C1 segment of cervical spinal cord (tissue), 14 donors: ENCODE data around the gene LRP1B.
"Not testable (repeated sequence)": the region's sequence is repeated elsewhere in the genome, so short reads cannot be mapped to it uniquely, and the experiment has no call there.

Source experiments
- DNase-seq, 14 donors: peaks; one replicate each; lab custom pipeline; 2025; lab: John Stamatoyannopoulos, UW

Gene LRP1B

DNA sequence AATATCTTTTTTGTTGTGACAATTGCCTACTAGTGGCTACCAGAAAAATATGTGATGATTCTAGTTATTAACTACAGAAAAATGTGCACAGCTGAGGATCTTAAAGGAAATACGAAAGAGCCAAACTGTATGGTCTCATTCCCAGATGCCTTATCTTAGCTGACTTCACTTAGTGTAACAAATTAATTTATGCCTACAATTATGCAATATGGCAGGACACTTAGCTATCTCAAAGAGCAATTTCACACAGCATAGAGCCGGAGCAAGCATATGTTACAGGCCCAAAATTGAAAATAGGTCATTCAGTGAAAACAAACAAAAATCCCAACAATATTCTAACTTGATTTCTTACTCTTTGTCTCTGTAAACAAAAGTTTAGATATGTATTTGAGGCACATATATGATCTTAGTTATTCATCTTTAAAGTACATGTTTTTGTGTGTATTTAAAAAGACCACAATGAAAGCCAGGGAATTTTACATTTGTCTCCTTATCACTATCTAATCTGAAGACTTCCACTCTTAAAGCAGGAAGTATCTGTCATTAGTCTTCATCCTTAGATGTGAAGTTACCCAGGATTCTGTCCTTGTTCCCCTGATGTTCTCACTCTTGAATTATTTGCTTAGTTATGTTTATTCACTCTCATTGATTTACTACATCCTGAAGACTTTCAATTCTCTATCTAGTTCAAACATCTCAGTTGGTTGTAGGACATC is 1771.6 kb downstream of the LRP1B start:
- DNase-seq: no peak

DNA sequence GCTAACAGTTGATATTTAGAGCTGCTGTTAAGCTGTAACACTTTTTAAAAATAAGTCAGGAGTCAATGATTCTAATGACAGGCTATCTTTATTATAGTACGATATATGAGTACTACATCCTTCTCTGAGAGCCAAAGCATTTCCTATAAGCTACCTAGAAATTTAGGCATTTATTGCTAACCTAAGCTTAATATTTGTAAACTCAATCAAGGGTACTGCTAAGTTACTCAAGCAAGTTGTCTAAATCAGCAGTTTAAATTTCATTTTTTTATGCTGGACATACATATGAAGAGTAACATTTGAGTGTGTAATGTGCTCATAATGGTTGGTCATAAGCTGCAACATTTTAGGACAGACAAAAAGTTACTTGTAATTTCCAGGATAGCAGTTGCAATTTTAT is 1774.1 kb downstream of the LRP1B start:
- DNase-seq: no peak

DNA sequence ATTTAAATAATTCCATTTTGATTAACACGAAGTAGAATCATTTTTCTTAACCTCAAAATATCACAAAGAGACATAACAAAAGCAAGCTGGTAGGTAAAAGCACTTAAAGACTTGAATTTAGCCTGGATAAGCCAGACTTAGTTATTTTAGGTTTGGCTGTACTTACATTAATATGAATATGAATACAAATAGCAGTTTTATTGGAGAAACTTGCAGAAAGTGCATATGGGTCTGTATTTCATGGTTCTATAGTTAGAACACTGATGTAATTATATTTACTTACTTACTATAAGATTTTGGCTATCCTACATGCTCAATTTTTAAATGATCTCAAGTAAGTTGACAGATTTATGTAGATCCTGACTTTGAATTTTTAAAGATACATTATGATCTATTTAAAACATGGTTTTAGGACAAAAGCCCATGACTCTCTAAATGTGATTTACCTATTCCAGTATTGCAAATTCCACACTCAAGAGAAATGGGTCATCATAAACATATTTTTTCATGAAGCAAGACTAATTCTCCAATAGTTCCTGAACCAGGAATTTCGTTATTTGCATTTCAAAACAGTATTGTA is 1775.2 kb downstream of the LRP1B start:
- no peak for DNase-seq

DNA sequence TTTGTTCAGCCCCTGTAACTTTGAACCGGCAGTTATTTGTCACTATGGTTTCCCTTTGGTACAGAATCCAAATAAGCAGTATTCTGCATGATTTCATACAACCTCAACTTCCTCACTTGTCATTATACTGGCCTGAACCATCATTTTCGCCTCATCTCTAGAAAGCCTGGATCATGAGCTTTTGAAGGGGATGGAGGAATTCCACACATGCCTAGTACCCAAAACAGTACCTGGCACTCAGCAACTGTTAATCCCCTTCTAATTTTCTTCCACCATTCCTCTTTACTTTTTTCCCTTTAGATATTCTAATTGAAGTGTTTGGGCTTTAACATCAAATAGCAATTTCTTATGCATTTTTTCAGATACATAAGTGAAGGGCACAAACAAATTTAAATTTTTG is 1776.3 kb downstream of the LRP1B start:
- DNase-seq: no peak

DNA sequence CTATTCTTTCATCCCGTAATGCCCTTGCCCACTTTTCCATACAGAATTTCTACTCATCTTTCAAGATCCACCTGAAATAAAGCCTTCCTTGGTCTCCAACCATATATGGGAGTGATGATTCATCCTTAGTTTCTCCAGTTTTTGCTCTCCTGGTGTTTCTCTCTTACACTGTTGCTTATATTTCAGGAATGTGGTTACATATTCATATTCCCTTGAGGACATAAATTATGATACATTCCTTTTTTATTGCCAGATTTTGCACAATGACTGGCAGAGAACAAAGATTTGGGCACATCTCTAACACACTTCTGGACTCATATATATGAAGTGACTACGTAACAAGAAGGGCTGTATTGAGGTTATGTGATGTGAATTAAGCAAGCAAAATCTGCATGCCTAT is 1777.3 kb downstream of the LRP1B start:
- DNase-seq: no peak

DNA sequence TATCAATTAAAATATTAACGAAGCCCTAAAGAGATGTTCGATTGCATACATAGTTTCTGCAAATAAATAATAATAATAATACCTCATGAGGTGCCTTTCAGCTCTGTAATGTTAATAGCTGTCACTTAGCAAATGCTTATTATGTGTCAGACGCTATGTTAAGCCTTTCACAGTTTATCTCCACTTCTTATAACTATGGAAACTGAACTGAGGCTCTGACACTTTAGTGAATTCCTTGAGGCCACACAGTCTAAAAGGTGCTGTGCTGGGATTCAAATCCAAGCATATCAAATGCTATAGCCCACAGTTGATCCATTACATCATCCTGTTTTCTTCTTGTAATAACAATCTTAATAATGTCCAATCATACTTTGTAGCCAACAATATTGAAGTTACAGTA is 1779.1 kb downstream of the LRP1B start:
- DNase-seq: no peak

DNA sequence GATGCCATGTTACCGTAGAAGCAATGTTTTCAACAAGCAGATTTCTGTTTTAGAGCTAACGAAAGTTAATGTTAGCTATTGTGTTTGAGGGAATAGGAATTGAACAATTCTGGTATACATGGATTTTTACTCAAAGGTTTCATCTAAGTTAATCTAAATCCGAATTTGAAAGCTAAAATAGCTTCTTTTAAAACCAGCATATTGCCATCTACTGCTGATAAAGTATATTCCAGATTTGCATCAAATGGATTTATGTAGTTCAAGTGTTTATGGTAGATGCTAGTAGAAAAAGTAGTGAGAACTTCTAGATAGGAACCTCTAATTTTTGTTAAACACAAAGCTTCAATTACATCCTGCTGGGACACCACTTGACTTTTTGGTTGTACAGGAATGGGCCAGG is 1781.1 kb downstream of the LRP1B start:
- no peak for DNase-seq

DNA sequence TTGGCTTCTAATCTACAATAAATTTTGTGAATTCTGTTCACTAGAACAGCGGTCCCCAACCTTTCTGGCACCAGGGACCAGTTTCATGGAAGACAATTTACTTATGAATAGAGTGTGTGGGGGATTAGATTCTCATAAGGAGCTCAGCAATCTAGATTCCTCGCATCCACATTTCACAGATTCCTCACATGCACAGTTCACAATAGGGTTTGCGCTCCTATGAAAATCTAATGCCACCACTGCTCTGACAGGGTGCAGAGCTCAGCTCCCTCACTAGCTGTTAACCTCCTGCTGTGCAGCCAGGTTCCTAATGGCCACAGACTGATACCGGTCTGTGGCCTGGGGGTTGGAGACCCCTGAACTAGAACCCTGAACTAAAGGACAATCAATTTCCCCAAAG is 1782.0 kb downstream of the LRP1B start:
- DNase-seq: no peak

DNA sequence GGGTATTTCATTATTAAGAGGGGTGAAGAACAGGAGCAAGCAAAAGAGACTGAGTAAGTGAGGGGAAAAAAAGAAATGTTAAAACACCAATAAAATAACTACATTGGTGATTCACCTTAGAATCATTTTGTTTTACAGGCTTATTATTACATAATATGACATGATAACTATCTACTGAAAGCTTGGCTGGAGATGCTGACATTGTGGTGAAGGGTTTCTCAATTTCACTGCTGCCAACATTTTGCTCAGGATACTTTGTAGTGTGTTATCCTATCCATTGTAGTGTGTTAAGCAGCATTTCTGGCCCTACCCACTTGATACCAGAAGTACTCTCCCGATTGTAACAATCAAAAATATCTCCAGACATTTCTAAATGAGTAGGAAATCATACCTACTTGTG is 1786.0 kb downstream of the LRP1B start:
- DNase-seq: no peak

DNA sequence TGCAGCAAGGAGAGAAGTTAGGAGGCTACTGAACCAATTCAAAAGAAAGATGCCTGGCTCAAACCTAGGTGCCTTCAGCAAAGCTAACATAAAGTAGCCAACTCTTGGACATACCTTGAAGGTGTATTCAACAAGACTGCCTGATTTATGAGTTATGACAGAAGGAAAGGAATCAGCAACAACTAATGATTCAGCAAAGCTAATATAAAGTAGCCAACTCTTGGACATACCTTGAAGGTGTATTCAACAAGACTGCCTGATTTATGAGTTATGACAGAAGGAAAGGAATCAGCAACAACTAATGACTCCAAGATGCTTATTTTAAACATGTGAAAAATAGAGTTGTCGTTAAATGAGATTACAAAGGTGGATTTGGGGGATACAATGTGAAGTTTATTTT is 1786.5 kb downstream of the LRP1B start:
- not testable (repeated sequence) for DNase-seq

DNA sequence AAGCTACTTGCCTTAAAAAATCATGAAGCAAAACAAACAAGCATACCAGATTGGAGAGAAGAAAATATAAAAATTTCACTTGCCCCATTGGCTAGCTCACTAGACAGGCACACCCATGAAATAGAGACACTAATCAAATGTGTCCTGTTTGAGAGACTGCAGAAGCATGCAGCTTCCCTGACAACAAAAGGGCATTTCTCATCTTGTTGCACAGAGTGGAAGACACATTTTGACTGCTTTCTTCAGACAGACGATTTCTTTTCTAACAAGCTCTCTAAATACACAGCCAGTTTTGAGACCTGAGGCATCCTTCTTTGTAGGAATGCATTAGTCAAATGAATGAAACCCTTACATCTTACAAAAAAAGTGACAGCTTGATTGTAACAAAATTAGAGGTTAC is 1792.0 kb downstream of the LRP1B start:
- DNase-seq: no peak

DNA sequence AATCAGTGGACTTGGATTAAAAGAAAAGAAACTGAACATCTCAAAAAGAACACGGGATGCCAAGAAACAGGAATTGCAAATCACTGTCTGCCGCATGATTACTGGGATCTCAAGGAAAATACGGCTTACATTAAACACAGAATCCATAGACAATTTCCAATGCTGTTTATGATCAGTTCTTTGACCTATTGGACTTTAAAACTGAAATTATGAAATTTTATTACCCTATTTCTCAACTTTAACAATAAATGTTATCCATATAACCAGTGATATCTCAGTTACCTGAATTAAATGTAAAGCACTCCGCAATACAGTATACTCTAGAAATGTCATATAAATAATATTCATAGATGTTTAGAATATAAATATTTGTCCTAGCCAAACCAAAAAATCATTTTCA is 1793.8 kb downstream of the LRP1B start:
- DNase-seq: no peak

DNA sequence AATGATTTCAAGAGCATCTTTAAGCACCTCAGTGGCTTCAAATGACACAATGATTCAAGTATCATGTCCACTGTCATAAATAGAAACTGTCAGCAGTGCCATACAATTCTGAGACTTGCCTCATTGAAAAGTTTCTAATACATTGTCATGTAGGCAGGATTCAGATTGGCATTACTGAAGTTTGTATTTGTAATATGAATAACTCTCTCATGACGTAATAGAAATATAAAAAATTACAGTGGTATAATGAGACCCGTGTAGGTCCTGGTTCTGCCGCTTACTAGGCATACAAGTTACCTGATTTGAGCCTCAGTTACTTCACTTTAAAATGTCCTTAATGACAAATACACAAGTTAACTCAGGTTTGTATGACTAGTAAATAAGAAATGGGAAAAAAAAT is 1814.5 kb downstream of the LRP1B start:
- DNase-seq: no peak

DNA sequence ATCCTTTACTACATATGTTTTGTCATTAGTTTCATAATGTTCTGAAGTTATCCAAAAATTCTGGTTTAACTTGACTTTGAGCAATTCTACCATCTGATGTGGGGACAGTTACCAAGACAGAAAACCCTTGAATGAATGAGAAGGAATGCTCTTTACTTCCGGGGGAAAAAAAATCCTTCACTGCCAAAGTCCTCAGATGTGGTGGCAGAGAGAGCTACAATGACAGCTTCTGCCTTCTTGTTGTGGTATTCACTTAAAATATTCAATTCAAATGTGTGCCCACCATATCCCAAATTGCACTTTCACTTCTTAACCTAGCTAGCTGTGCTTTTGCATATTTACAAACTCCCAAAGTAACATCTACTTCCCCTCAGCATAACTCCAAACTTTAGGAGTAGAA is 1818.9 kb downstream of the LRP1B start:
- DNase-seq: no peak

DNA sequence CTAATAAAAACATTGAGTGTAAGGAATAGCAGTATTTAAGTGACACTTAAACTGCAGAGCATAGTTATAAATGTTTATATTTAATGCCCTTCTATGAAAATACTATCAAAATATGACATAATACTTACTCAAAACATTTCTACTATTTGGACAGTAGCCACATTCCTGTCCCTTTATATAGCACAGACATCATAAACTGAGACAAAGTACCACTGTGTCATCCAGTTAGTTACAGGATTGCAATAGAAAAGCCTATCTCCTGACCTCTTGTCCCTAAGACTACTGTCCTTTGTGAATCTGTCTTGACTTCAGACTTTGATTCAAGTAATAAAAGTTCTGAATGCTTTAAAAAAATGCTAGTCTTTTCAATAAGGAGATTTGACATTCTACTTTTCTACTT is 1822.1 kb downstream of the LRP1B start:
- DNase-seq: no peak

DNA sequence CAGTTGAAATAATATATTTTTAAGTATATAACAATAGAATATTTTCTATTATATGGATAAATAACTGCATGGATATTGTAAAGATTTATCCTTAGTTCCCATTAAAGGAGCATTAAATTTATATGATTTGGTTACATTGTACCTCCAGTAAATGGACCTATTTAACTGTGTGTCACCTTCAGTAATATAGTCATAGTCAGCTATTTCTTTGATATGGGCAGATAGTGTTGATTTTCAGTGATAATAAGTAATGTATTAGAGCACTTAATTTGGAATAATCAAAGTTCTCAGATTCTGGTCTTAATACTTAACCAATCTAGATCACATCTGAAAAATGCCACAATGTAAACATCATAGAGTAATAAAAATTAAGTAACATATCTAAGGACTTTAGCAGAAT is 1823.3 kb downstream of the LRP1B start:
- DNase-seq: no peak

DNA sequence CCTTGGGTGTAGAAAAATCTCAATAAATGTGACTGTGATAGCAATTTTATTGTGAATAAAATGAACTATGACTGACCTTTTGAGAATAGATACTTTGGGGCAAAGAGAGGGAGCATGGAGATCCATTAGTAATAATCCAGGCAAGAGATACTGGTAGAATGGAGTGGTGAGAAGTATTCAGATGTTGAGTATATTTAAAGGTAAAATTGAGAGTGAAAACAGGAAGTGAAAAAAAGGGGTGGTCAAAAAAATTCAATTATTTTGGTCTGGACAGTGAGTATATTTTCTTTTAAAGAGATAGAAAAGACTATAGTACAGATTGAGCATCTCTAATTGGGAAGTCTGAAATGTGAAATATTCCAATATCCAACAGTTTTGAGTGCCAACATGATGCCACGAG is 1835.0 kb downstream of the LRP1B start:
- DNase-seq: no peak

DNA sequence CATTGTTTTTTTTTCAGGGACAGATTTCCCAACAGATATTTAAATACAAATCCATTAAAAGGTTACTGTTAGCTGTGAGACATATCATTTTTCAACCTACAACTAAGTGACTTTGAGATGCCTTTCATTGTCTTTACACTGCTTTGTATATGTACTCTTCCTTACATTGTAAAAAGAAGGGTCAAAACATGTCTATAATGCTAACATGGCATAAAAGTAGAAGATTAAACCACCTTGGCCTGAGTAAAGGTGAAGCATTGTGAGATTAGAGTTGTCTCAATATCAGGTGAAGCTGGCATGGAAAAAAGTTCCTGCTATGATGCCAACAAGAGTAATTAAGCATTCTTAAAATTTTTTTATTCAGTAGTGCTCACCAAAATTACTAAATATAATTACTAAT is 1842.1 kb downstream of the LRP1B start:
- no peak for DNase-seq

DNA sequence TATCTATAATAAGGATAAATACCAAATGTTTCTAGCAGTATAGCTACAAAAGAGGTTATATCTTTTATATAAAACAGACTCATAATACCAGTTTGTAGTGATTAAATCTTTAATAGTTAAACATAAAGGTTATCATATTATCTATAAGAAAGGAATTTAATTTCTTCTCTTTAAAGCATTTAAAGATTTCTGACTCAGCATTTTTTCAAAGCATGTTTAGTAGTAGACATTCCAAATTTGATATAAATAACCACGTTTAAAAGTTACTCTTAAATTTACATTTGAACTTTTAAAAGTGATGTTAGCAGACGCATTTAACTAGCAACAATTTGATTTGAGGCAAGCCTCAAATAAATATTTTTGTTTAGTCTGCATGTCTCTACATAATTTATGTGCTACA is 1842.6 kb downstream of the LRP1B start:
- no peak for DNase-seq

DNA sequence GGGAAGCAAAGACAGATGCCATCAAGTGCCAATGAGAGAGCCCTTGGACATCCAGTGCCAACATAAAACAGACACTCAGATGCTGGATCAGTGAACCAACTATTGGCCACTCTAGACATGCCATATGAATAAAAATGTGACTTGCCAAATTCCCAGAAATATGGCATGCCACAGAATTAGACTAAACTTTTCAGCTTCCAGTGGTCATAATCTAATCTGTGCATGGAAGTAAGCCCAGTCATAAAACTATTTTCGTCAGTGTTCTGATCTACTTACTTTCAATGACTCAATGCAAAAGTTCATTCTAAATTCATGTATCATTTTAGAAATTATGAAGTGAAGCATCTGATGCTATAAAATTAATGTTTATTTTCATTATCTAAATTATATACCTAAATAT is 1844.4 kb downstream of the LRP1B start:
- DNase-seq: no peak

DNA sequence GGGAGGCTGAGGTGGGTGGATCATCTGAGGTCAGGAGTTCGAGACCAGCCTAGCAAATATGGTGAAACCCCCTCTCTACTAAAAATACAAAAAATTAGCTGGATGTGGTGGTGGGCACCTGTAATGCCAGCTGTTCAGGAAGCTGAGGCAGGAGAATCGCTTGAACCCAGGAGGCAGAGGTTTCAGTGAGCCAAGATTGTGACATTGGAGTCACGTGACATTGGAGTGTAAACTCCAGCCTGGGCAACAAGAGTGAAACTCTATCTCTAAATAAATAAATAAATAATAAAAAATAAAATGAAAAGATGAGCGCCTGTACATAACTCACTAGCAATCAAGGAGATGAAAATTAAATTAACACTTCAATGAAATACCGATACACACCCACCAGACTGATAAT is 1853.5 kb downstream of the LRP1B start:
- DNase-seq: not testable (repeated sequence)

DNA sequence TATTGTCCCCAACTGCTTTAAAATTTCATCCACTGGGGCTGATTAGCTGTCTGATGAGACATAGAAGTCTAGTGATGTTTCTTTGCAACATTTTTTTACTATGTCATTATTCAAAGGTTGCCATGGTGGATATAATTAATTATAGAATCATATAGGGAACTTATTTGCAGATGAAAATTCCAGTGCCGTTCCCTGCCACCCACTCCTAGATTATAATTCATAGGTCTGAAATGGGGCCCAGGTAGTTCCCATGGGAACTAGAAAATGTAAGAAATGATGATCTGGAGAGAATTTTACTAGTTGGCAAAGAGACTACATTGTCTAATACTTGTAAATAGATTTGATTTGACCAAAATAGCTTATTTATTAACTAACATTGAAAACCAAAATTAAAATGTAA is 1854.2 kb downstream of the LRP1B start:
- no peak for DNase-seq

DNA sequence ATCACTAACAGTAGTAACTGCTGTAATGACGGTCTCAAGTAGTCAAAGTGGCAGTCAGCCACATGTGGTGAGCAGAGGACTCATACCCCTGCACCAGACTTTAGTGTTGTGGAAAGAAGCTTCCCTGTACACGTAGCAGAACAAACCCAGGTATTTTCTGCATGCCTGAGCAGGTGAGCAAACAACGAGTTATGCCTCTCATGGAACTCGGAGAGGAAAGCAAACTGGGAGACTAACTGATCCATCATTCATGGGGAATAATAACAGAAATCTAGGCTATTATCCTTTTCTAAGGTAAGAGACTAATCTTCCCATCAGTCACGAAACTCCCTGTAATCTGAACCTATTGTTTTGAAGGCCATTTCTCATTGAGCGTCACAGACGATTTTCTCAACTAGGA is 1855.4 kb downstream of the LRP1B start:
- DNase-seq: no peak

DNA sequence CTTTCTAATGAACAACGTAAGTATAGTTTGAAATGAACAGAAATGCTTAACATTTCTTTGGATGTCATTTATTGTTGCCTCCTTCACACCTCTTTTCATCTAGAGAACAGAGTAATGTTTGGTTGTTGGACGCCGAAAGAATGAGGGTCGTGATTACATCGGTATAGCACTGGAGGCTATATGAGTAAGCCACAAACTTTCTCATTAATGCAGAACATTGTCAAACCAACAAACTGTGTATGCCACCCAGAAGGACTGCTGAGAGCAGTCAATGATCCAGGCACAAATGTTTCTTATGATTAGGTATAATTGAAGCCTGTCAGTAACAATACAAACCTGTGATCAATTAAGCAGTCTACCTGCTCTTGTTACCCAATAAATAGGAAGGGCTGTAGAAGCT is 1855.9 kb downstream of the LRP1B start:
- DNase-seq: no peak
